Chondrocyte (in vitro differentiated cells): ENCODE data around the gene RPL36AL. TPM values are rescaled to one million over a fixed set of nuclear protein-coding genes. Genes with fewer than 3 reads are reported as not detected.
A peak's percentile ranks its signal among the peaks of the same experiment; 100 is the strongest.
"Not testable (repeated sequence)": the region's sequence is repeated elsewhere in the genome, so short reads cannot be mapped to it uniquely, and the experiment has no call there.

Experiments
- DNase-seq: peaks from one replicate; pipeline ENCODE4 v3.0.0; 2021; ENCODE audit warnings: mixed read lengths, low spot score
- H3K27ac Mint-ChIP-seq: one replicate; pipeline ENCODE4 v1.8.0; 2021; ENCODE audit warnings: mild to moderate bottlenecking, moderate library complexity, mixed read lengths; ENCODE audit not compliant: unreplicated experiment
- H3K27me3 Mint-ChIP-seq: 2 replicates; pipeline ENCODE4 v1.8.0; 2021; ENCODE audit warnings: low read depth, mixed read lengths
- H3K36me3 Mint-ChIP-seq: 2 replicates; pipeline ENCODE4 v1.8.0; 2021; ENCODE audit warnings: low read depth, mixed read lengths
- H3K4me1 Mint-ChIP-seq: 2 replicates; pipeline ENCODE4 v1.8.0; 2021; ENCODE audit warnings: low read depth, mild to moderate bottlenecking, mixed read lengths
- H3K4me3 Mint-ChIP-seq: one replicate; pipeline ENCODE4 v1.8.0; 2021; ENCODE audit warnings: mild to moderate bottlenecking, moderate library complexity, mixed read lengths; ENCODE audit not compliant: unreplicated experiment
- H3K9me3 Mint-ChIP-seq: 2 replicates; pipeline ENCODE4 v1.8.0; 2021; ENCODE audit warnings: low read depth, mixed read lengths
- CTCF ChIP-seq: fragments of 200-600 bp; sonication (generic); IDR thresholded peaks from 2 replicates; pipeline ENCODE4 v1.5.0; 2021; ENCODE audit warnings: antibody characterized with exemption, mild to moderate bottlenecking, moderate library complexity
- total RNA-seq: library from RNA; stranded (reverse); gene quantifications from 3 replicates; pipeline ENCODE4 v1.2.1, GENCODE V29; 2021

RPL36AL gene
- total RNA-seq, 1 donor from 2014 or later, result 132 TPM

- no peaks in the 10 kb centered on the region for H3K9me3 Mint-ChIP-seq
- H3K36me3 Mint-ChIP-seq, result peaks cover 11% of the 10 kb centered on the region
- H3K27ac Mint-ChIP-seq, result peak overlapping the region; percentile 98
- peak overlapping the region; percentile 91 for H3K4me3 Mint-ChIP-seq
- peaks cover 40% of the 10 kb centered on the region for H3K4me1 Mint-ChIP-seq
- DNase-seq, result no peak
- TF ChIP-seq CTCF, result peak; percentile 98
- H3K27me3 Mint-ChIP-seq, result no peaks in the 10 kb centered on the region
Observed at GRCh38 chr14:49586673-49587460, 33.6 kb downstream of the RPL36AL start.

- Mint-ChIP-seq H3K36me3 (peaks cover 13% of the 10 kb centered on the region), H3K4me1 (peaks cover 44% of the 10 kb centered on the region), H3K27ac (peak within 1 kb of the TSS; percentile 98), H3K9me3 (no peaks in the 10 kb centered on the region), H3K4me3 (peak within 1 kb of the TSS; percentile 91), H3K27me3 (no peaks in the 10 kb centered on the region)
- DNase-seq, result peak; percentile 95
- no peak for TF ChIP-seq CTCF
Observed at GRCh38 chr14:49585803-49586672, 34.4 kb downstream of the RPL36AL start, which contains the start of gene RPS29. Gene RPS29, minus strand, starts transcription at chr14:49586380. Its CDS starts 34 bp downstream, at chr14:49586346.

GRCh38 chr14:49584981-49585640 is 35.3 kb downstream of the RPL36AL start:
- Mint-ChIP-seq H3K36me3 (peaks cover 13% of the 10 kb centered on the region), H3K4me3 (peak overlapping the region; percentile 91), H3K27ac (peak overlapping the region; percentile 98), H3K4me1 (peaks cover 46% of the 10 kb centered on the region)
- not testable (repeated sequence) for H3K9me3 Mint-ChIP-seq, DNase-seq, H3K27me3 Mint-ChIP-seq

GRCh38 chr14:49584058-49584457 is 36.4 kb downstream of the RPL36AL start:
- Mint-ChIP-seq H3K4me1 (peaks cover 50% of the 10 kb centered on the region), H3K27me3 (no peaks in the 10 kb centered on the region), H3K9me3 (no peaks in the 10 kb centered on the region), H3K36me3 (peaks cover 13% of the 10 kb centered on the region), H3K4me3 (peak overlapping the region; percentile 91), H3K27ac (no peak overlapping the region)
- no peak for TF ChIP-seq CTCF
- DNase-seq, result no peak

GRCh38 chr14:49583629-49584028 is 36.8 kb downstream of the RPL36AL start:
- H3K9me3 Mint-ChIP-seq, result no peaks in the 10 kb centered on the region
- peaks cover 50% of the 10 kb centered on the region for H3K4me1 Mint-ChIP-seq
- H3K4me3 Mint-ChIP-seq, result peak overlapping the region; percentile 54
- peaks cover 13% of the 10 kb centered on the region for H3K36me3 Mint-ChIP-seq
- DNase-seq, result no peak
- H3K27me3 Mint-ChIP-seq, result no peaks in the 10 kb centered on the region
- H3K27ac Mint-ChIP-seq, result no peak overlapping the region
- no peak for TF ChIP-seq CTCF
